A549 (cell line): ENCODE results near the gene CXCR5. TPM values are rescaled to one million over a fixed set of nuclear protein-coding genes. Genes with fewer than 3 reads are reported as not detected.

Experiments
- ATAC-seq, 2 experiments: fragments of 200-7000 bp in 1 of 2; fragments of >200 bp in 1 of 2; cut with Nextera tagmentation in 1 of 2; cut with Tn5 transposase in 1 of 2; 3 replicates each; pipeline versions ENCODE4 v1.8.0 to v1.9.1; 2018 to 2020; ENCODE audit warnings: mild to moderate bottlenecking in 1 of 2, moderate library complexity in 1 of 2
- CTCF ChIA-PET: fragments of 300-600 bp; sonication (Branson Sonifier 250); formaldehyde crosslinking; extraction: SDS; loops from one replicate; lab custom pipeline; 2021; ENCODE audit warnings: antibody characterized with exemption, inconsistent platforms; lab: Yijun Ruan, JAX
- POLR2A ChIA-PET: fragments of 350-600 bp; formaldehyde crosslinking; extraction: SDS; loops from one replicate; lab custom pipeline; 2021; ENCODE audit warnings: antibody characterized with exemption, inconsistent platforms; lab: Yijun Ruan, JAX
- DNase-seq, 2 experiments: peaks; one replicate each; pipeline versions ENCODE4 v3.0.0 to v3.0.0-alpha.2; 2011 to 2016; ENCODE audit warnings: low read depth in 1 of 2, low spot score in 1 of 2
- FAIRE-seq: peaks from 2 replicates; lab custom pipeline; 2011; peaks lifted over from hg19 to GRCh38; lab: Jason Lieb, UNC
- H3K27ac ChIP-seq, 2 experiments: fragments of >200 bp; sonication (Bioruptor Twin); formaldehyde crosslinking; 3 replicates each; pipeline ENCODE4 v1.5.1; 2016 to 2017
- H3K4me1 ChIP-seq: fragments of >200 bp; sonication (Bioruptor Twin); formaldehyde crosslinking; 3 replicates; pipeline ENCODE4 v1.6.1; 2016
- H3K4me2 ChIP-seq: fragments of >200 bp; sonication (Bioruptor Twin); formaldehyde crosslinking; 3 replicates; pipeline ENCODE4 v1.6.1; 2016
- H3K4me3 ChIP-seq: fragments of >200 bp; sonication (Bioruptor Twin); formaldehyde crosslinking; 3 replicates; pipeline ENCODE4 v1.5.1; 2016
- H3K9me3 ChIP-seq: fragments of >200 bp; sonication (Bioruptor Twin); formaldehyde crosslinking; 3 replicates; pipeline ENCODE4 v1.6.1; 2016
- BHLHE40 ChIP-seq: IDR thresholded peaks from 2 replicates; pipeline ENCODE4 v1.6.1; 2012; ENCODE audit warnings: low read depth, low read length, inconsistent platforms
- CBX8 ChIP-seq: fragments of 200-600 bp; sonication (generic); IDR thresholded peaks from 2 replicates; pipeline ENCODE4 v1.6.1; 2016
- CHD2 ChIP-seq: fragments of 150-350 bp; IDR thresholded peaks from 2 replicates; pipeline ENCODE4 v1.6.1; 2014; ENCODE audit warnings: low read length; ENCODE audit not compliant: partially characterized antibody
- CHD4 ChIP-seq: fragments of 200-600 bp; sonication (generic); IDR thresholded peaks from 2 replicates; pipeline ENCODE4 v1.6.1; 2016; ENCODE audit warnings: antibody characterized with exemption, mild to moderate bottlenecking, borderline replicate concordance
- CTCF ChIP-seq: fragments of >200 bp; sonication (Bioruptor Twin); formaldehyde crosslinking; IDR thresholded peaks from 3 replicates; pipeline ENCODE4 v1.5.1; 2016
- EHMT2 ChIP-seq: fragments of 200-600 bp; sonication (generic); IDR thresholded peaks from 2 replicates; pipeline ENCODE4 v1.6.1; 2016; ENCODE audit warnings: antibody characterized with exemption, low read depth, mild to moderate bottlenecking, moderate library complexity
- FOSB ChIP-seq: fragments of 250-450 bp; sonication (Bioruptor Pico); IDR thresholded peaks from 2 replicates; pipeline ENCODE4 v1.5.0; 2020; ENCODE audit warnings: mild to moderate bottlenecking, moderate library complexity
- FOXS1 ChIP-seq: fragments of 250-450 bp; sonication (Bioruptor Pico); IDR thresholded peaks from 2 replicates; pipeline ENCODE4 v1.5.0; 2020; ENCODE audit warnings: mild to moderate bottlenecking, moderate library complexity
- GATA3 ChIP-seq: IDR thresholded peaks from 2 replicates; pipeline ENCODE4 v1.6.1; 2012; ENCODE audit warnings: borderline replicate concordance
- HDAC2 ChIP-seq: fragments of 200-600 bp; sonication (generic); IDR thresholded peaks from 2 replicates; pipeline ENCODE4 v1.6.1; 2016
- HES2 ChIP-seq: fragments of >200 bp; sonication (Bioruptor Twin); formaldehyde crosslinking; IDR thresholded peaks from 2 replicates; pipeline ENCODE4 v1.6.1; 2016
- HMGXB4 ChIP-seq: fragments of 250-450 bp; sonication (Bioruptor Pico); IDR thresholded peaks from 2 replicates; pipeline ENCODE4 v1.5.0; 2021; ENCODE audit warnings: mild to moderate bottlenecking, moderate library complexity, borderline replicate concordance
- JUN ChIP-seq, 2 experiments: fragments of >200 bp; sonication (Bioruptor Twin); formaldehyde crosslinking; IDR thresholded peaks; 2 replicates in 1 of 2; 3 replicates in 1 of 2; pipeline ENCODE4 v1.6.1; 2016 to 2017
- JUNB ChIP-seq: fragments of >200 bp; sonication (Bioruptor Twin); formaldehyde crosslinking; IDR thresholded peaks from 2 replicates; pipeline ENCODE4 v1.6.1; 2016
- KDM1A ChIP-seq: fragments of 200-600 bp; sonication (generic); IDR thresholded peaks from 2 replicates; pipeline ENCODE4 v1.6.1; 2016; ENCODE audit warnings: low read depth, mild to moderate bottlenecking
- MAFK ChIP-seq: fragments of 450-650 bp; IDR thresholded peaks from 2 replicates; pipeline ENCODE4 v1.6.1; 2014; ENCODE audit not compliant: partially characterized antibody
- MAX ChIP-seq: IDR thresholded peaks from 2 replicates; pipeline ENCODE4 v1.6.1; 2012
- MYC ChIP-seq: IDR thresholded peaks from 2 replicates; pipeline ENCODE4 v1.6.1; 2012; ENCODE audit warnings: mild to moderate bottlenecking, inconsistent platforms, low read length, improper control_type of control experiment, borderline replicate concordance
- PBX3 ChIP-seq: IDR thresholded peaks from 2 replicates; pipeline ENCODE4 v1.6.1; 2012
- RNF2 ChIP-seq: fragments of 200-600 bp; sonication (generic); IDR thresholded peaks from 2 replicates; pipeline ENCODE4 v1.6.1; 2016; ENCODE audit warnings: low read depth, mild to moderate bottlenecking, antibody characterized with exemption, moderate library complexity, borderline replicate concordance
- TFCP2L1 ChIP-seq: fragments of 250-450 bp; sonication (Bioruptor Pico); IDR thresholded peaks from 2 replicates; pipeline ENCODE4 v1.5.0; 2021; ENCODE audit warnings: mild to moderate bottlenecking
- USF2 ChIP-seq: fragments of 450-650 bp; IDR thresholded peaks from 2 replicates; pipeline ENCODE4 v1.6.1; 2014; ENCODE audit warnings: antibody characterized with exemption
- WGBS: methylation state at CpG from one replicate; pipeline ENCODE4 v1.1.6; 2017; ENCODE audit errors: missing lambda C conversion rate; 5-methylcytosine and 5-hydroxymethylcytosine counted together
- polyA plus RNA-seq, 4 experiments: library from polyadenylated mRNA; depleted of rRNA in 3 of 4; stranded (reverse); fragments of >200 nt; fragmentation: RNase III in 1 of 4; extraction: RNeasy Plus Mini Kit Qiagen cat#74134 plus additional on column Dnase treatment in 1 of 4; gene quantifications; 2 replicates in 3 of 4; 3 replicates in 1 of 4; pipeline ENCODE4 v1.2.3, GENCODE V29; 2011 to 2017

Gene CXCR5
- polyA plus RNA-seq, 2 of the 4 experiments (the other 2 are of a cell fraction) = 0.04 TPM; not detected in 1

GRCh38 chr11:118837868-118838267 is 45.8 kb upstream of the CXCR5 start (continued):
- TF ChIP-seq KDM1A (no peak), BHLHE40 (no peak), FOSB (CRISPR knock-in tag) (no peak), CBX8 (no peak), CHD2 (no peak), HMGXB4 (CRISPR knock-in tag) (no peak), CTCF (no peak)

- no peak for ATAC-seq
- ChIA-PET CTCF (no interaction called here), POLR2A (interaction anchor here (0.6 kb wide), 1 partner anchor 34 kb away, joined by 5 read pairs; no protein-coding TSS in a partner anchor)
- Histone ChIP-seq H3K4me2 (no peak overlapping the region), H3K4me1 (no peaks in the 10 kb centered on the region), H3K4me3 (no peak overlapping the region), H3K9me3 (no peaks in the 10 kb centered on the region), H3K27ac (no peak overlapping the region)
- no peak for TF ChIP-seq EHMT2
- no peak for TF ChIP-seq MYC
- no peak for TF ChIP-seq CHD4
- no peak for TF ChIP-seq FOXS1
- FAIRE-seq = no peak
- no peak for DNase-seq
- WGBS = 63% methylated on average over 4 of the region's 4 CpGs
Observed at GRCh38 chr11:118838905-118839553, 44.7 kb upstream of the CXCR5 start.

GRCh38 chr11:118841469-118842242 is 42.0 kb upstream of the CXCR5 start:
- no peak for ATAC-seq
- CTCF ChIA-PET = no interaction called here
- POLR2A ChIA-PET = no interaction called here
- DNase-seq = no peak
- H3K4me3 ChIP-seq = no peak overlapping the region
- FAIRE-seq = no peak
- no peak overlapping the region for H3K4me2 ChIP-seq
- TF ChIP-seq HMGXB4 (CRISPR knock-in tag) (no peak), JUNB (no peak), JUN (IDR thresholded peaks at IDR 0.05) (no peak), BHLHE40 (no peak), KDM1A (no peak), RNF2 (no peak), MAX (no peak), HES2 (no peak), TFCP2L1 (no peak), HDAC2 (no peak), PBX3 (no peak), GATA3 (no peak), USF2 (no peak), MAFK (no peak)
- peaks cover 4% of the 10 kb centered on the region; the same call in 1 of the 3 replicates for H3K4me1 ChIP-seq
- no peaks in the 10 kb centered on the region for H3K9me3 ChIP-seq
- WGBS = 78% methylated on average over 8 of the region's 8 CpGs
- H3K27ac ChIP-seq = no peak overlapping the region
